PC-9 (cell line): Measurements from ENCODE around the gene ATP13A3.
"Not testable (repeated sequence)": the region's sequence is repeated elsewhere in the genome, so short reads cannot be mapped to it uniquely, and the experiment has no call there.

Experiments
- EZH2 ChIP-seq: fragments of 200-600 bp; sonication (generic); IDR thresholded peaks from 2 replicates; pipeline ENCODE4 v1.8.0; 2017; ENCODE audit warnings: antibody characterized with exemption, low read depth
- TF ChIP-seq, protein P1 (sequence below): fragments of 200-600 bp; sonication (generic); conservative IDR thresholded peaks from 2 replicates; pipeline ENCODE4 v1.6.1; 2017; ENCODE audit warnings: mixed run types, antibody characterized with exemption, mild to moderate bottlenecking, moderate library complexity

DNA sequence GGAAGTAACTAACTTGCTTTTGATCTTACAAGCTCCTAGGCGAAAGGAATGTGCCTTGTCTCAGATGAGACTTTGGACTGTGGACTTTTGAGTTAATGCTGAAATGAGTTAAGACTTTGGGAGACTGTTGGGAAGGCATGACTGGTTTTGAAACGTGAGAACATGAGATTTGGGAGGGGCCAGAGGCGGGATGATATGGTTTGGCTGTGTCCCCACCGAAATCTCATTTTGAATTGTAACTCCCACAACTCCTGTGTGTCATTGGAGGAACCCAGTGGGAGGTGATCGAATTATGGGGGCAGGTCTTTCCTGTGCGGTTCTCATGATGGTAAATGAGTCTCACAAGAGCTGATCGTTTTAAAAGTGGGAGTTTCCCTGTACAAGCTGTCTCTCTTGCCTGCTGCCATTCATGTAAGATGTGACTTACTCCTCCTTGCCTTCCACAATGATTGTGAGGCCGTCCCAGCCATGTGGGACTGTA is 33.9 kb upstream of the ATP13A3 start:
- TF ChIP-seq, protein P1, sequence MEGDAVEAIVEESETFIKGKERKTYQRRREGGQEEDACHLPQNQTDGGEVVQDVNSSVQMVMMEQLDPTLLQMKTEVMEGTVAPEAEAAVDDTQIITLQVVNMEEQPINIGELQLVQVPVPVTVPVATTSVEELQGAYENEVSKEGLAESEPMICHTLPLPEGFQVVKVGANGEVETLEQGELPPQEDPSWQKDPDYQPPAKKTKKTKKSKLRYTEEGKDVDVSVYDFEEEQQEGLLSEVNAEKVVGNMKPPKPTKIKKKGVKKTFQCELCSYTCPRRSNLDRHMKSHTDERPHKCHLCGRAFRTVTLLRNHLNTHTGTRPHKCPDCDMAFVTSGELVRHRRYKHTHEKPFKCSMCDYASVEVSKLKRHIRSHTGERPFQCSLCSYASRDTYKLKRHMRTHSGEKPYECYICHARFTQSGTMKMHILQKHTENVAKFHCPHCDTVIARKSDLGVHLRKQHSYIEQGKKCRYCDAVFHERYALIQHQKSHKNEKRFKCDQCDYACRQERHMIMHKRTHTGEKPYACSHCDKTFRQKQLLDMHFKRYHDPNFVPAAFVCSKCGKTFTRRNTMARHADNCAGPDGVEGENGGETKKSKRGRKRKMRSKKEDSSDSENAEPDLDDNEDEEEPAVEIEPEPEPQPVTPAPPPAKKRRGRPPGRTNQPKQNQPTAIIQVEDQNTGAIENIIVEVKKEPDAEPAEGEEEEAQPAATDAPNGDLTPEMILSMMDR, result not testable (repeated sequence)
- TF ChIP-seq EZH2, result not testable (repeated sequence)
